Measurements from ENCODE around the gene RARB.

The RARB gene

DNA sequence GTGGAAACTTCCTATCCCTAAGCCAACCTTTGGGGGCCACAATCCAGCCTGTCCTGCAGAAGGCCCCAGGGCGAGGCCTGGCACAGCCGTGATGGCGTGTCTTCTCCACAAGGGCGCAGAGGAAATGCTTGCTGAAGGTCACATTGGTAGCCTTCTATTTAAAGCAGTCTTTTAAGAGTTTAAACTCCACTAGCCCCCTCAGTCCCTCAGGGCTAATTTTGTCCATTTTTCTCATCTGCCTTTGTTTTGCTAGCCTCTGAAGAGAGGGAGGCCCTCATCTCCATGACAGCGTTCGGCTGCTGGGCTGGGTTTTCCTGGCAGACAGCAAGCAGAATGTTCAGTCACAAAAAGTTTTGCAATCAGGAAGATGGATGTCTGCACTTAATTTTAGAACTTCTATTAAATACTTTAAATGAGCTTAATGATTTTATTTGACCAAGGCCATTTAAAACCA lies 40.8 kb downstream of the RARB start:
- no peaks in the 10 kb centered on the region for H3K27me3 ChIP-seq (ENCODE audit: control insufficient read depth in 1 of 2, insufficient read depth in 2 of 2, low read length in 2 of 2)
- no peaks in the 10 kb centered on the region for H3K4me1 ChIP-seq (ENCODE audit: control insufficient read depth in 1 of 2, insufficient read depth in 2 of 2, low read length in 2 of 2)
- no peak overlapping the region for H3K4me3 ChIP-seq (ENCODE audit: low read depth in 1 of 2, low read length in 2 of 2)
- H3K27ac ChIP-seq (ENCODE audit: low read depth, low read length): no peak overlapping the region
- no peak overlapping the region for H3K9ac ChIP-seq (ENCODE audit: low read depth in 1 of 2, low read length in 2 of 2)
- H3K36me3 ChIP-seq (ENCODE audit: control insufficient read depth in 1 of 2, insufficient read depth in 2 of 2, low read length in 2 of 2): no peaks in the 10 kb centered on the region
- H3K9me3 ChIP-seq (ENCODE audit: control insufficient read depth in 1 of 2, low read length in 2 of 2): no peaks in the 10 kb centered on the region

DNA sequence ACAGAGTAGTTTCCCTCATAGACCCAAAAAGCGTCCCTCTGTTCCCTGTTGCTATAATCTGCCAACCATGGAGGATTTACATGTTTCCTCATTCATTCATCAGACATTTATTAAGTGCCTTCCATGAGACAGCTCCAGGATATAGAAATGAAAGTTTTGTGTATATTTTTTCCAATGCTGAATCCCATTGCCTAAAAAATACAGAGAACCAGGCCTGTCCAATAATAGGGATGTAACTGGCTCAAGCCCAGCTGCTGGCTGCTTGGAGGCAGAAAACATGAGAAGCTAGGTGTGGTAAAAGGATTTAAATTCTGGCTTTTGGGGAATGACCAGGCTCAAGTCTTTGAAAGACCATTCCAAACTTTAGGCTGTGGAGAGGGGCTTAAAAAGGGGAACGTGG lies 41.5 kb downstream of the RARB start:
- no peak overlapping the region for H3K4me3 ChIP-seq (ENCODE audit: low read depth in 1 of 2, low read length in 2 of 2)
- no peak overlapping the region for H3K27ac ChIP-seq (ENCODE audit: low read depth, low read length)
- no peaks in the 10 kb centered on the region for H3K9me3 ChIP-seq (ENCODE audit: control insufficient read depth in 1 of 2, low read length in 2 of 2)
- H3K4me1 ChIP-seq (ENCODE audit: control insufficient read depth in 1 of 2, insufficient read depth in 2 of 2, low read length in 2 of 2): no peaks in the 10 kb centered on the region
- no peak overlapping the region for H3K9ac ChIP-seq (ENCODE audit: low read depth in 1 of 2, low read length in 2 of 2)
- no peaks in the 10 kb centered on the region for H3K27me3 ChIP-seq (ENCODE audit: control insufficient read depth in 1 of 2, insufficient read depth in 2 of 2, low read length in 2 of 2)
- H3K36me3 ChIP-seq (ENCODE audit: control insufficient read depth in 1 of 2, insufficient read depth in 2 of 2, low read length in 2 of 2): no peaks in the 10 kb centered on the region

GRCh38 chr3:25471081-25471768 lies 43.2 kb downstream of the RARB start:
- Histone ChIP-seq H3K4me3 (ENCODE audit: low read depth in 1 of 2, low read length in 2 of 2) (no peak overlapping the region), H3K4me1 (ENCODE audit: control insufficient read depth in 1 of 2, insufficient read depth in 2 of 2, low read length in 2 of 2) (no peaks in the 10 kb centered on the region), H3K27ac (ENCODE audit: low read depth, low read length) (no peak overlapping the region), H3K27me3 (ENCODE audit: control insufficient read depth in 1 of 2, insufficient read depth in 2 of 2, low read length in 2 of 2) (no peaks in the 10 kb centered on the region), H3K36me3 (ENCODE audit: control insufficient read depth in 1 of 2, insufficient read depth in 2 of 2, low read length in 2 of 2) (no peaks in the 10 kb centered on the region), H3K9ac (ENCODE audit: low read depth in 1 of 2, low read length in 2 of 2) (no peak overlapping the region), H3K9me3 (ENCODE audit: control insufficient read depth in 1 of 2, low read length in 2 of 2) (no peaks in the 10 kb centered on the region)

DNA sequence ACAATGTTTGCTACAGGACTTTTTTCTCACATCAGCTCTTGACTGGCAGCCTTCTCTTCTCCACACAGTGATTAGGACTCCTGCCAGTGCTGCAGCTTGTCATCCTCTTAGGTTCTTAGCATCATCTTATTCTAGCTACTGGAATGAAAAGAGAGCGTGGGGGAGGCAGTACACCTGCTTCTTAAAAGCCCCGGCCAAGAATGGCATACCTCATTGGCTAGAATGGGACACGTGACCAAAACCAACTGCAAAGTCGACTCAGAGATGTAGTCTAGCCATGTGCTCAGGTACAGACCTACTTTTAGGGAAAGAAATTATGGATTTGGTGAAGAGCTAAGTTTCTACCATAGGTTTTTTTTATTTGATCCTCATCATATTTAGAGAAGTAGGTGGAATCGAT lies 44.1 kb downstream of the RARB start:
- H3K4me1 ChIP-seq (ENCODE audit: control insufficient read depth in 1 of 2, insufficient read depth in 2 of 2, low read length in 2 of 2): no peaks in the 10 kb centered on the region

GRCh38 chr3:25472731-25473130 lies 44.7 kb downstream of the RARB start:
- Histone ChIP-seq H3K4me1 (ENCODE audit: control insufficient read depth in 1 of 2, insufficient read depth in 2 of 2, low read length in 2 of 2) (no peaks in the 10 kb centered on the region), H3K9ac (ENCODE audit: low read depth in 1 of 2, low read length in 2 of 2) (no peak overlapping the region), H3K9me3 (ENCODE audit: control insufficient read depth in 1 of 2, low read length in 2 of 2) (no peaks in the 10 kb centered on the region), H3K36me3 (ENCODE audit: control insufficient read depth in 1 of 2, insufficient read depth in 2 of 2, low read length in 2 of 2) (no peaks in the 10 kb centered on the region), H3K27ac (ENCODE audit: low read depth, low read length) (no peak overlapping the region), H3K4me3 (ENCODE audit: low read depth in 1 of 2, low read length in 2 of 2) (no peak overlapping the region), H3K27me3 (ENCODE audit: control insufficient read depth in 1 of 2, insufficient read depth in 2 of 2, low read length in 2 of 2) (no peaks in the 10 kb centered on the region)

More for the DNA sequence above, 44.1 kb downstream of the RARB start:
- Histone ChIP-seq H3K27me3 (ENCODE audit: control insufficient read depth in 1 of 2, insufficient read depth in 2 of 2, low read length in 2 of 2) (no peaks in the 10 kb centered on the region), H3K9me3 (ENCODE audit: control insufficient read depth in 1 of 2, low read length in 2 of 2) (no peaks in the 10 kb centered on the region), H3K27ac (ENCODE audit: low read depth, low read length) (no peak overlapping the region), H3K36me3 (ENCODE audit: control insufficient read depth in 1 of 2, insufficient read depth in 2 of 2, low read length in 2 of 2) (no peaks in the 10 kb centered on the region), H3K4me3 (ENCODE audit: low read depth in 1 of 2, low read length in 2 of 2) (no peak overlapping the region), H3K9ac (ENCODE audit: low read depth in 1 of 2, low read length in 2 of 2) (no peak overlapping the region)

- Histone ChIP-seq H3K36me3 (ENCODE audit: control insufficient read depth in 1 of 2, insufficient read depth in 2 of 2, low read length in 2 of 2) (no peaks in the 10 kb centered on the region), H3K9ac (ENCODE audit: low read depth in 1 of 2, low read length in 2 of 2) (no peak overlapping the region), H3K27me3 (ENCODE audit: control insufficient read depth in 1 of 2, insufficient read depth in 2 of 2, low read length in 2 of 2) (no peaks in the 10 kb centered on the region), H3K4me3 (ENCODE audit: low read depth in 1 of 2, low read length in 2 of 2) (no peak overlapping the region), H3K27ac (ENCODE audit: low read depth, low read length) (no peak overlapping the region), H3K4me1 (ENCODE audit: control insufficient read depth in 1 of 2, insufficient read depth in 2 of 2, low read length in 2 of 2) (no peaks in the 10 kb centered on the region), H3K9me3 (ENCODE audit: control insufficient read depth in 1 of 2, low read length in 2 of 2) (no peaks in the 10 kb centered on the region)
Measured at GRCh38 chr3:25473246-25473645, 45.2 kb downstream of the RARB start.

DNA sequence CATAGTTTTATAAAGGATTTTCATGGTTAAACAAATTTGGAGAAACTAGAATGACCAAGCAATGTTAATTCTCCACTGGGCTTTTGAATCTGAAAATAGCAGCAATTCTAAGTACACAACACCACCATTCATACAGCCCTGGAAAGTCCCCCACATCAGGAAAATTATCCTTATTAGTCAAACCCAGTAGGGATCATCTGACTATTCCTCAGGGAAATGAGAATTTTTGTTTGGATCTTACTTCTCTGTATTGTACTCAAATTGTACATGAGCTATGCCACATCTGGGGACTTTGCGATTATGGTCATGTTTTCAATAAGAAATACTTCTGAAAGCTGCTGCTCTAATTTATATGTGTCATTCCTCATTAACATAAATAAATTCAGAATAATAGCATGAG lies 46.0 kb downstream of the RARB start:
- H3K27ac ChIP-seq (ENCODE audit: low read depth, low read length): no peak overlapping the region
- H3K9me3 ChIP-seq (ENCODE audit: control insufficient read depth in 1 of 2, low read length in 2 of 2): no peaks in the 10 kb centered on the region
- no peak overlapping the region for H3K9ac ChIP-seq (ENCODE audit: low read depth in 1 of 2, low read length in 2 of 2)
- H3K36me3 ChIP-seq (ENCODE audit: control insufficient read depth in 1 of 2, insufficient read depth in 2 of 2, low read length in 2 of 2): no peaks in the 10 kb centered on the region
- H3K4me1 ChIP-seq (ENCODE audit: control insufficient read depth in 1 of 2, insufficient read depth in 2 of 2, low read length in 2 of 2): no peaks in the 10 kb centered on the region
- H3K4me3 ChIP-seq (ENCODE audit: low read depth in 1 of 2, low read length in 2 of 2): no peak overlapping the region
- no peaks in the 10 kb centered on the region for H3K27me3 ChIP-seq (ENCODE audit: control insufficient read depth in 1 of 2, insufficient read depth in 2 of 2, low read length in 2 of 2)

- H3K36me3 ChIP-seq (ENCODE audit: control insufficient read depth in 1 of 2, insufficient read depth in 2 of 2, low read length in 2 of 2): no peaks in the 10 kb centered on the region
- no peaks in the 10 kb centered on the region for H3K27me3 ChIP-seq (ENCODE audit: control insufficient read depth in 1 of 2, insufficient read depth in 2 of 2, low read length in 2 of 2)
- H3K27ac ChIP-seq (ENCODE audit: low read depth, low read length): no peak overlapping the region
- H3K4me3 ChIP-seq (ENCODE audit: low read depth in 1 of 2, low read length in 2 of 2): no peak overlapping the region
- H3K9ac ChIP-seq (ENCODE audit: low read depth in 1 of 2, low read length in 2 of 2): no peak overlapping the region
- no peaks in the 10 kb centered on the region for H3K9me3 ChIP-seq (ENCODE audit: control insufficient read depth in 1 of 2, low read length in 2 of 2)
- no peaks in the 10 kb centered on the region for H3K4me1 ChIP-seq (ENCODE audit: control insufficient read depth in 1 of 2, insufficient read depth in 2 of 2, low read length in 2 of 2)
Measured at GRCh38 chr3:25476639-25477038, 48.6 kb downstream of the RARB start.

GRCh38 chr3:25478211-25478757 lies 50.2 kb downstream of the RARB start:
- no peak overlapping the region for H3K4me3 ChIP-seq (ENCODE audit: low read depth in 1 of 2, low read length in 2 of 2)
- no peaks in the 10 kb centered on the region for H3K4me1 ChIP-seq (ENCODE audit: control insufficient read depth in 1 of 2, insufficient read depth in 2 of 2, low read length in 2 of 2)
- no peak overlapping the region for H3K27ac ChIP-seq (ENCODE audit: low read depth, low read length)
- H3K27me3 ChIP-seq (ENCODE audit: control insufficient read depth in 1 of 2, insufficient read depth in 2 of 2, low read length in 2 of 2): no peaks in the 10 kb centered on the region
- H3K36me3 ChIP-seq (ENCODE audit: control insufficient read depth in 1 of 2, insufficient read depth in 2 of 2, low read length in 2 of 2): no peaks in the 10 kb centered on the region
- no peak overlapping the region for H3K9ac ChIP-seq (ENCODE audit: low read depth in 1 of 2, low read length in 2 of 2)
- H3K9me3 ChIP-seq (ENCODE audit: control insufficient read depth in 1 of 2, low read length in 2 of 2): no peaks in the 10 kb centered on the region

DNA sequence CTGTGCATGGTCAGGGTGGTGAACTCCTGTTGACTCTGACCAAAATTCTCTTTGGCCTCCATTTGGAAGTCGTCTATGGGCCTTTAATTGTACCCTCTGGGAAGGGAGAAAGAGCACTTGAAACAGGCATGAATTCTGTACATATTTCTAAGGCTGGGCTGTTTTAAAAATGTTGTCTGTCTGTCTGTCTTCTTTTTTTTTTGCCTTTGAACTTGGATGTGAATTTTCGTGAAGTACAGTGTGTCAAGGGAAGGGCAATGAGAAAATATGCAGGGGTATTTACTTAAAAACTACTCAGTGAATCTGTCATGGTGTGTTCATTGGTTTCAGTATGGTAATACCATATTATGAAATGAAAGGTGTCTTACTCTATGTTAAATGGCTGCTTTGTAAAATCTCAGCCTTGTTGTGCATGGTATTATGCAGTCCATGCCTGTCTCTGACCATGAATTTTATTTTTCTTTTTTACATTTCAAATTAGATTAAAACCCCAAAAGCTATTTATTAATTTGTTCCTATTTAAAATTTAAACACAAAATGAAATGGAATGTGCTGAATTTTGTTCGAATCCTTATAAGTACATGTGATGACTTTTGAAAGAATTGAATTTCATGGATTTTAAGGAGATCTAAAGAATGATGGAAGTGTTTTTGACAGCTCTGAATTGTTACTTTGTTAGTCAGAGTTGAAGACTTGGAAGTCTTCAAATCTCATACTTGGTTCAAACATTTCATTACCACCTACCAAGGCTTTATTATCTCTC lies 51.1 kb downstream of the RARB start:
- Histone ChIP-seq H3K9ac (ENCODE audit: low read depth in 1 of 2, low read length in 2 of 2) (no peak overlapping the region), H3K4me3 (ENCODE audit: low read depth in 1 of 2, low read length in 2 of 2) (no peak overlapping the region), H3K9me3 (ENCODE audit: control insufficient read depth in 1 of 2, low read length in 2 of 2) (no peaks in the 10 kb centered on the region), H3K4me1 (ENCODE audit: control insufficient read depth in 1 of 2, insufficient read depth in 2 of 2, low read length in 2 of 2) (no peaks in the 10 kb centered on the region), H3K27ac (ENCODE audit: low read depth, low read length) (no peak overlapping the region), H3K36me3 (ENCODE audit: control insufficient read depth in 1 of 2, insufficient read depth in 2 of 2, low read length in 2 of 2) (no peaks in the 10 kb centered on the region), H3K27me3 (ENCODE audit: control insufficient read depth in 1 of 2, insufficient read depth in 2 of 2, low read length in 2 of 2) (no peaks in the 10 kb centered on the region)
